GM12873 (cell line): ENCODE results near the gene CAPZB.

ENCODE experiments used
- CTCF ChIP-seq: IDR thresholded peaks from 2 replicates; pipeline ENCODE4 v1.5.1; 2012; ENCODE audit warnings: low read depth, mild to moderate bottlenecking, moderate library complexity, low read length, control low read depth; ENCODE audit not compliant: insufficient read depth; ENCODE audit errors: missing control alignments

The CAPZB gene

GRCh38 chr1:19374926-19375325 is 110.4 kb downstream of the CAPZB start:
- TF ChIP-seq CTCF: no peak

GRCh38 chr1:19374083-19374801 is 111.1 kb downstream of the CAPZB start:
- peak; percentile 38 for TF ChIP-seq CTCF

DNA sequence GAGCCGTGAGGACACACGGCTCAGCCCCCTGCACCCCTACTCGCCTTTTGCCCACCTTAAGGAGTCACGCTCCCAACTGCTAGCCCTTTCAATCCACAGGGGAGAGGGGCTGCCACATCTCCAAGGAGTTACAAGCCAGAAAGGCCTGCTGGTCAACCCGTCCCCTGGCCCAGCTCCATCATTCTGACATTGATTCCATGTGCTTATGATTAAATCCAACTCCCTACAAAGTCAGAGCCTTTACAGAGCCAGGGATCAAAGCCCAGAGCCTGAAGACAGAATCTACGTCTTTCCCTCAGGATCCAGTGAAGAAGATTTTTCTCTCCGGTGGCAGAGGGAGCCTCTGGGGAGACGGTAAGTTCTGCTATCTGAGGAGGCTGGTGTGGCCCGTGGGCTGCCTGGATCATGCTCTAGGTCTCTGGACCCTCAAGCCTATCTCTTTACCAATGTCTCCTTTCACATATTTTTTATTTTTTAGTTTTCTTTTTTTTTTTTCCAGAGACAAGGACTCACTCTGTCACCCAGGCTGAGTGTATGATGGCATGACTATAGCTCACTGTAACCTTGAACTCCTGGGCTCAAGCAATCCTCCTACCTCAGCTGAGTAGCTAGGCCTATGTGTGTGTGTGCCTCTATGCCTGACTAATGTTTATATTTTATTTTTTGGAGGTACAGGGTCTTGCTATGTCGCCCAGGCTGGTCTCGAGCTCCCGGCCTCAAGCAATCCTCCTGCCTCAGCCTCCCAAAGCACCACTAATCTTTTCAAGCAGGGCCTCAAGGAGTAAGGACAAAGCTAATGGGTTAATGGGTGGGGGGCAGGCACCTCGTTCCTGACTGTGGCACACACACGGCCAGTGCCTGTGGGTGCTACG is 111.9 kb downstream of the CAPZB start:
- no peak for TF ChIP-seq CTCF

DNA sequence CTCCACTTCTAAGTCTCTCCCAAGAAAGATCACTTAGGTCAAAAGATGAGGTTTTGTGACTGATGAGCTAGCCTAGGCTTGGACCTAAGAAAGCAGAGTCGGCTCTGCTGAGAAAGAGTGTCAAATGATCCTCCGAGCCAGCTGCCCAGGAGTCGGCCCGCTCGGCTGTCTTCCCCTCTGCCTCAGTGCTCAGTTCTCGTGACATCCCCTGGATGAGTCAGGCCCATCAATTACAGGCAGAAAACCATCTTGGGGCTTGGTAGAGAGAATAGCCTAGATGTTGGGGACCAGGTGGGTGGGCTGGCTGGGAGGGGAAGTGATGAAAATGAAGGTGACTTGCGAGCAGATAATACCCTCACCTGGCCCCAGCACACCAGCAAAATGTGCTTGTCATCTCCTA is 112.7 kb downstream of the CAPZB start:
- TF ChIP-seq CTCF: no peak

DNA sequence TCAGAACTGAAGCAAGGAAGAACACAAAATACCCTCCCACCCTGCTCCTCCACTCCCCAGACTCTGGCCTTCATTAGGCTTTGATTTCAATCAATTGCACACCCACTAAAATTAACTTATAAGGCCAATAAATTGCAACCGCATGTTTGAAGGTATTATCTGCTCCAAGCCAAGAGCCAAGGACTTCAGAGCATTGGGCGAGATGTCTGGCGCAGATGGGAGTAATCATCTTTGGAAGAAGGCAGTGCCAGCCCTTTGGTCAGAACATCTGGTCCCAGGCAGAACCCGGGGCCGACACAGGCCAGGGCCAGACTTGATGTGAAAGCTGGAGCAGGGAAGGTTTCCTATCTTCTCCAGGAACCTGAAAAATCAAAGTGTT is 113.2 kb downstream of the CAPZB start:
- no peak for TF ChIP-seq CTCF

DNA sequence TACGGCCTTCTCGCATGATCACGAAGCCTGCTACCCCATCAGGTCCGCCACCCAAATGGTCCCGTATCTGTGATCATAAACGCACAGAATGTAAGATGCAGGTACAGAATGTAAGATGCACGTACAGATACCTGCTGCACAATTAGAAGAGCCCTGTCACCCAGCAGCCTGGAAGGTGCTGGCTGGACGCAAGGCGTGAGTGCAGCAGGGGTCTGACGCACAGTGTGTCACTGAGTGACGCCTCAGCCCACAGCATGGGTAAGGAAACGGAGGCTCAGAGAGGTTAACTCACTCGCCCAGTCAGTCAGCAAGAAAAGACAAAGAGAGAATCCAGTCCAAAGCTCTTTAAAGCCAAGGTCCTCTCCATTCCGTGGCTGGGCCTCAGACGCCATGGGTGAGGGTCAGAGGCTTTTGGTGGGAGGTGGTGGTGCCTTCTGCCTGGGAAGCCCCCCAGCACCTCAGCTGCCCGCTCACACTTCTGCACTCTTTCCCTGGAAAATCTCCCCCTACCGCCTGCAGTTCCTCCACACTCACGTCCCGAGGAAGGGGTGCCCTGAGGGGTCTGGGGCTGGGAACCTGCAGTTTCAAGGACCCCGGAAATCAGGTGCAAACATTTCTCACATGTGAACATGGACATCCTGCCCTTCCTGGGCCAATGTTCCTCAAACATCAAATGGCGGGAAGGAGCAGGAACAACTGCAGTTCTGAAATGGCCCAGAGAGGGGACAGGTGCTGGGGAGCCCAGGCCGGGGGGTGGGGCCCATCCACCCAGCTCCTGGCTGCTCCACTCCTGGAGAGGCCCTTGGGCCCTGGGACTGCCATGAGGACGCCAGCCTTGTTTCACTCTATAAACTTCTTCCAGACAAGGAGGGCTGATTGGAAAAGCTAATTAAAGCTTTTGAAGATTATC is 113.9 kb downstream of the CAPZB start:
- TF ChIP-seq CTCF: no peak
